AG09319 (cell line): ENCODE data around the gene MYL10.

Experiments used
- DNase-seq: peaks from one replicate; pipeline ENCODE4 v3.0.0-alpha.2; 2010; ENCODE audit warnings: low read depth; ENCODE audit errors: extremely low read depth
- TF ChIP-seq, protein P1 (sequence below): IDR thresholded peaks from 2 replicates; pipeline ENCODE4 v1.5.1; 2011; ENCODE audit warnings: low read depth, mild to moderate bottlenecking, inconsistent platforms, low read length, moderate library complexity

The MYL10 gene

DNA sequence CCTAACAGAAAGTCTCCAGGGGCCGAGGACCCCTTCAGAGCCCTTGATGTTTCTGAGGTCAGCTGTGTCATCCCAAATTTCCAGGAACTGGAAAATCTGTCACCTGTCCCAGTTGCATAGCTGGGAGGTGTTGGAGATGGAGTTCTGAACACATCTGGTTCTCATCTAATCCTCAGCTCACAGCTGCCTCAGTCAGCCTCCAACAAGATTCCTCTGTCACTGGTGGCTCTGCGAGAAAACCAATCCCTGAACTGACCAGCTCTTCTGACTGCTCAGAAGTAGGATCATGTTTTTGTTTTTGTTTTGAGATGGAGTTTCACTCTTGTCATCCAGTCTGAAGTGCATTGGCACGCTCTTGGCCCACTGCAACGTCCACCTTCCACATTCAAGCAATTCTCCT lies 37.6 kb upstream of the MYL10 start:
- DNase-seq: no peak
- TF ChIP-seq, protein P1, sequence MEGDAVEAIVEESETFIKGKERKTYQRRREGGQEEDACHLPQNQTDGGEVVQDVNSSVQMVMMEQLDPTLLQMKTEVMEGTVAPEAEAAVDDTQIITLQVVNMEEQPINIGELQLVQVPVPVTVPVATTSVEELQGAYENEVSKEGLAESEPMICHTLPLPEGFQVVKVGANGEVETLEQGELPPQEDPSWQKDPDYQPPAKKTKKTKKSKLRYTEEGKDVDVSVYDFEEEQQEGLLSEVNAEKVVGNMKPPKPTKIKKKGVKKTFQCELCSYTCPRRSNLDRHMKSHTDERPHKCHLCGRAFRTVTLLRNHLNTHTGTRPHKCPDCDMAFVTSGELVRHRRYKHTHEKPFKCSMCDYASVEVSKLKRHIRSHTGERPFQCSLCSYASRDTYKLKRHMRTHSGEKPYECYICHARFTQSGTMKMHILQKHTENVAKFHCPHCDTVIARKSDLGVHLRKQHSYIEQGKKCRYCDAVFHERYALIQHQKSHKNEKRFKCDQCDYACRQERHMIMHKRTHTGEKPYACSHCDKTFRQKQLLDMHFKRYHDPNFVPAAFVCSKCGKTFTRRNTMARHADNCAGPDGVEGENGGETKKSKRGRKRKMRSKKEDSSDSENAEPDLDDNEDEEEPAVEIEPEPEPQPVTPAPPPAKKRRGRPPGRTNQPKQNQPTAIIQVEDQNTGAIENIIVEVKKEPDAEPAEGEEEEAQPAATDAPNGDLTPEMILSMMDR: no peak

DNA sequence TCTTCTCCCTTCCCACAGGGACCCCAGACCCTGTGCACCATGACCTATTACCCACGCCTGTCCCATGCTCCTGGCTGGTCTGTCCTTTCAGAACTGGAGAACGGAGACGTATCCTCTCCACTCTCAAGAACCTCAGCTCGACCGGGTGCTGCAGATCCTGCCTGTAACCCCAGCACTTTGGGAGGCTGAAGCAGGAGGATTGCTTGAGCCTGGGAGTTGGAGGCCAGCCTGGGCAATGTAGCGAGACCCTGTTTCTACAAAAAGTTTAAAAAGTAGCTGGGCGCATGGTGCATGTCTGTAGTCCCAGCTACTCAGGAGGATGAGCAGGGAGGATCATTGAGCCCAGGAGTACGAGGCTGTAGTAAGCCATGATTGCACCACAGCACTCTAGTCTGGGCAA lies 37.2 kb upstream of the MYL10 start:
- TF ChIP-seq, protein P1: no peak
- no peak for DNase-seq

DNA sequence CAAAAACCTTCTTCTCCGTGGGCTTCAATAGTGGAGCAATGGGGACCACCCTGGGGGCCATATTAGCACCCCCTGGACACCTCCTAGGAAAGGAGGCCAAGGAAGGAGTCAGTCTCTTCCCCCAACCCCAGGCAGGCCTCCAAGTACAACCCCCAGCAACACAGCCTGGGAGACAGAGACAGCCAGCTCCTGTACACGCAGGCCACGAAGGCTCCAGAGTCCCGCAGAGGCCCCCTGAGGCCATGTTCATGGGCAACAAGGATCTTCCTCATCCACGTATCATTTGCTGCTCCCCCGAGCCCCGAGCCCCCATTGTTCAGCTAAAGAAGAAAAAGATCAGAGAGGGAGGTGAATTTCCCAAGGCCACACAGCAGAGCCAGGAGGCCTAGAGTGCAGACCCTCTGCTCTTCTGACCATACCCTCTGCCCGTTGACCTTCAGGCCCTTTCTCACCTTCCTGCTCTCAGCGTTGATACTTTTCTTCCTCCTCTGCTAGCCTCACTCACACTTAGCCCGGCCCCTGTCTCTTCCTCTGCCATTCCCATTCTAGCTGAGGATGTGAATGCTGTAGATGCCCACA lies 35.9 kb upstream of the MYL10 start:
- DNase-seq: no peak
- TF ChIP-seq, protein P1: no peak

DNA sequence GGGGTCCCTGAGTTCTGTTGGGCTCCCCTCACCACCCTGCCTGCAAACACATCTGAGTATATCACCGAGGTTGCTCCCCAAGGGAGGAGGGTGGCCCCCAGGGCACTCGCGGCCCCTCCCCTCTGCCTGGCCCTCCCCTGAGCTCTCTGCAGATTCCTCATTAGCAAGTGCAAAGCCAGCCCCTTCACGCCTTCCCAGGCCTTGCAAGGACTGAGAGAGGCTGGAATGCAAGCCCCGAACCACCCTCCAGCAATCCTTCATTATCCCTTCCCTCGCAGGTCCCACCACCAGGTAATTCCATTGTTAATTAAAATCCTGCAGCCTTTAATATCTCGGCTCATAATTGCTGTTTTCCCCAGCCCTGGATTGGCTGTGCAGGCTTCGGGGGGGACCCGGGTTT lies 35.3 kb upstream of the MYL10 start:
- TF ChIP-seq, protein P1: no peak
- no peak for DNase-seq

DNA sequence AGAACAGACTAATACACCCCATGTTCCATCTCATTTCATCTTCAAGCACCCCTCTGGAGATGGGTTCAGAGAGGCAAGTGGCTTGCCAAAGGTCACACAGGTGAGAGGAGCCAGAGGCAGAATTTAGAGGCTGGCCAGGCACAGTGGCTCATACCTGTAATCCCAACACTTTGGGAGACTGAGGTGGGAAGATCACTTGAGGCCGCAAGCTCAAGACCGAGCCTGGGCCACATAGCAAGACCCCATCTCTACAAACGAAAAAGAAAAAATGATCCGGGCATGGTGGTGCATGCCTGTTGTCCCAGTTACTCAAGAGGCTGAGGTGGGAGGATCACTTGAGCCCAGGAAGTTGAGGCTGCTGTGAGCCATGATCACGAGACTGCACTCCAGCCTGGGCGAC lies 34.7 kb upstream of the MYL10 start:
- no peak for DNase-seq
- TF ChIP-seq, protein P1: no peak

DNA sequence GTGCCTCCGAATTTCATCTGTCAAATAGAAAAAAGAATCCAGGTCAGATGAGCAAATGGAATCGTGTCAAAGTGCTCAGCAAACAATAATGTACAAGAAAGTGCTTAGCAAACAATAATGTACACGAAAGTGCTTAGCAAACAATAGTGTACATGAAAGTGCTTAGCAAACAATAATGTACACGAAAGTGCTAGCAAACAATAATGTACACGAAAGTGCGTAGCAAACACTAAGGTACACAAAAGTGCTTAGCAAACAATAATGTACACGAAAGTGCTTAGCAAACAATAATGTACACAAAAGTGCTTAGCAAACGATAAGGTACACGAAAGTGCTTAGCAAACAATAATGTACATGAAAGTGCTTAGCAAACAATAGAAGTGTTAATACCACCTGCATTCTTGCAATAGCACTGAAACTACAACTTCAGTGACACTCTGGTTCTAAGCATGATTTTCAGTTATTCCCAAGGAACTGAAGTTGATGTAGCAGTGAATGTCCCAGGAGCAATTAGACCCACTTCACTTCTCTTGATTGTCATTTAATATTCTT lies 33.4 kb upstream of the MYL10 start:
- TF ChIP-seq, protein P1: no peak
- DNase-seq: no peak

DNA sequence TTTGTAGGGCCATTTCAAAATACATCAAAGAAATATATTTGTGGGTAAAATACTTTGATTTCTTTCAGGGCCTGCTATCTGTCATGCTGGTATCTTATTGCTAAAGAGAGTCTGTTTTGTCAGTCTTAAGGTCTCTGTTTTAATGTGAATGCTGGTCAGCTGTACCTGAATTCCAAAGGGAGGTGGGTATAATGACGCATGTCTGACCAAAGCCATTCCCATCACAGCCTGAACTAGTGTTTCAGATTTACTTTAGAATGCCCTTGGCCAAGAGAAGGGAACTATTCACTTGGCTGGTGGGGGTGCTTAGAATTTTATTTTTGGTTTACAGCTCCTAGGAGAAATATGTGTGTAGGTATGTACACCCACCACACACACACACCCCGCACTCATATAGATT lies 30.6 kb upstream of the MYL10 start:
- TF ChIP-seq, protein P1: no peak
- no peak for DNase-seq
